Retinal pigment epithelial cell (primary cell): ENCODE measurements around the gene NT5C2.

ENCODE experiments used
- DNase-seq: peaks from one replicate; pipeline ENCODE4 v3.0.0-alpha.2; 2010; ENCODE audit warnings: low read depth
- H3K4me3 ChIP-seq: 2 replicates; pipeline ENCODE4 v1.5.1; 2011; ENCODE audit warnings: mild to moderate bottlenecking, low read length, control low read depth, moderate library complexity
- CTCF ChIP-seq: conservative IDR thresholded peaks from 2 replicates; pipeline ENCODE4 v1.5.1; 2011; ENCODE audit warnings: low read depth, low read length, control low read depth, inconsistent platforms

NT5C2 gene

DNA sequence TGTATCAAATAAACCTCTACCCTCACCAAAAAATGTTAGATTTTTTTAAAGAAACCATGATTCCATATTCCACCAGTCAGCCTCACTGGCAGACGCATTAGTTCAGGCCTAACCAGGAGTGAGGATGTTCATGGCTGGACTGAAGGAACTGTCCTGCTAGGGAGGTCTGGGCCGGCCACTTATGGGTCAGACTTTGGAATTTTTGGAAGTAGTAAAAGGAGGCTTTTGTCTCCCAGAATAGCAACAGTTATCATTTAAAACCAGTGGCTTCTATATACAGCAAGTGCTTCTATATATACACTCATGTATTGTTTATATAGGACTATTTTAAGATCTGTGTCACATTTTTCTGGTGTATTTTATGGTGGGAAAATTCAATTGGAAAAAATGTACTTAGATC is 154.5 kb downstream of the NT5C2 start:
- no peak for DNase-seq
- TF ChIP-seq CTCF = no peak
- H3K4me3 ChIP-seq = no peak overlapping the region
